ENCODE measurements around the gene MTHFD2L. TPM values are rescaled to one million over a fixed set of nuclear protein-coding genes. Genes with fewer than 3 reads are reported as not detected.

MTHFD2L gene
- total and polyA plus RNA-seq, 10 of the 15 experiments (the other 5 are each of a cell fraction or from before 2014, with no cell fraction given): 4.8 to 25.4 (median 14.4) TPM

DNA sequence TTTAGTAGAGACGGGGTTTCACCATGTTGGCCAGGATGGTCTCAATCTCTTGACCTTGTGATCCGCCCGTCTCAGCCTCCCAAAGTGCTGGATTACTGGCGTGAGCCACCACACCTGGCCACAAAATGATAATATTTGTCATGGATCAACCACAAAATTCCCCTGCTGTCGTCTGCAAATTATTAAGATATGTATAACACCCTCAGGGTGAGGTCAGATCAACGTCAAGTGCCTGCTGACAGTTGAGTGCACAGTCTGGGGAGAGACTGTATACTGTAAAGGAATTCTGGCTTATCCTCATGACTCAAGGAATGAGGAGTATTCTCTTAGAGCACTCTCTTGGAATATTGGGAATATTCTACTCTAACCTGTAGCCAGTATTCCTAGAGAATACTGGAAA is 161.6 kb downstream of the MTHFD2L start:
- ChIA-PET CTCF (interaction anchor here (0.7 to 3.7 kb wide), 22 partner anchors 10 to 361 kb away, joined by 3 to 47 read pairs (median 6); partner anchors contain the start of gene EPGN), POLR2A (no interaction called here)
- H4K20me1 ChIP-seq (ENCODE audit: control insufficient read depth, insufficient read depth): no peaks in the 10 kb centered on the region

More for the DNA sequence above, 161.6 kb downstream of the MTHFD2L start:
- Histone ChIP-seq H3K27ac (ENCODE audit: control insufficient read depth, insufficient read depth) (no peak overlapping the region), H3K9me3 (replicated peaks; ENCODE audit: control insufficient read depth, insufficient read depth, low read length) (no peaks in the 10 kb centered on the region), H3K9ac (ENCODE audit: control insufficient read depth, insufficient read depth, low read length) (no peak overlapping the region), H3K4me2 (ENCODE audit: control insufficient read depth, insufficient read depth) (no peak overlapping the region), H2AFZ (ENCODE audit: control insufficient read depth, low read depth, low read length) (no peak overlapping the region), H3K4me3 (no peak overlapping the region), H3K4me1 (ENCODE audit: control insufficient read depth, insufficient read depth, low read length) (peaks cover 9% of the 10 kb centered on the region; the same call in 1 of the 2 replicates), H3K27me3 (replicated peaks in 1 of 2; ENCODE audit: control insufficient read depth in 2 of 2, insufficient read depth in 2 of 2, low read length in 1 of 2) (0 out of 4 replicates have a peak, but pooled peaks cover 0 to 3% of the 10 kb centered on the region in 2 experiments), H3K36me3 (ENCODE audit: control insufficient read depth in 2 of 2, insufficient read depth in 2 of 2, low read length in 1 of 2) (no peaks in the 10 kb centered on the region), H3K79me2 (ENCODE audit: control insufficient read depth, insufficient read depth, low read length) (no peaks in the 10 kb centered on the region)
- in situ Hi-C loops (cut with MboI): no loop called here
- intact Hi-C loops (cut with micrococcal nuclease; ENCODE audit: unreplicated experiment): no loop called here
- no peak for FAIRE-seq
- TF ChIP-seq RCOR1 (conservative IDR thresholded peaks at IDR 0.05; ENCODE audit: low read depth, low read length) (no peak), JUNB (IDR thresholded peaks at IDR 0.05) (no peak), POLR2AphosphoS2 (IDR thresholded peaks at IDR 0.05; ENCODE audit: low read depth, low read length) (no peak), ZNF217 (IDR thresholded peaks at IDR 0.05) (no peak), TARDBP (IDR thresholded peaks at IDR 0.05; ENCODE audit: borderline replicate concordance) (no peak), BRCA1 (IDR thresholded peaks at IDR 0.05; ENCODE audit: low read depth, low read length) (no peak), NR2F1 (conservative IDR thresholded peaks at IDR 0.05) (no peak), EZH2 (IDR thresholded peaks at IDR 0.05; ENCODE audit: borderline replicate concordance, control insufficient read depth, low read depth, low read length) (no peak), EGR1 (IDR thresholded peaks at IDR 0.05; ENCODE audit: borderline replicate concordance in 1 of 2, low read depth in 2 of 2, low read length in 2 of 2) (no peak), MYB (IDR thresholded peaks at IDR 0.05; ENCODE audit: borderline replicate concordance, low read depth, low read length) (no peak)
- TF ChIP-seq, protein P1, sequence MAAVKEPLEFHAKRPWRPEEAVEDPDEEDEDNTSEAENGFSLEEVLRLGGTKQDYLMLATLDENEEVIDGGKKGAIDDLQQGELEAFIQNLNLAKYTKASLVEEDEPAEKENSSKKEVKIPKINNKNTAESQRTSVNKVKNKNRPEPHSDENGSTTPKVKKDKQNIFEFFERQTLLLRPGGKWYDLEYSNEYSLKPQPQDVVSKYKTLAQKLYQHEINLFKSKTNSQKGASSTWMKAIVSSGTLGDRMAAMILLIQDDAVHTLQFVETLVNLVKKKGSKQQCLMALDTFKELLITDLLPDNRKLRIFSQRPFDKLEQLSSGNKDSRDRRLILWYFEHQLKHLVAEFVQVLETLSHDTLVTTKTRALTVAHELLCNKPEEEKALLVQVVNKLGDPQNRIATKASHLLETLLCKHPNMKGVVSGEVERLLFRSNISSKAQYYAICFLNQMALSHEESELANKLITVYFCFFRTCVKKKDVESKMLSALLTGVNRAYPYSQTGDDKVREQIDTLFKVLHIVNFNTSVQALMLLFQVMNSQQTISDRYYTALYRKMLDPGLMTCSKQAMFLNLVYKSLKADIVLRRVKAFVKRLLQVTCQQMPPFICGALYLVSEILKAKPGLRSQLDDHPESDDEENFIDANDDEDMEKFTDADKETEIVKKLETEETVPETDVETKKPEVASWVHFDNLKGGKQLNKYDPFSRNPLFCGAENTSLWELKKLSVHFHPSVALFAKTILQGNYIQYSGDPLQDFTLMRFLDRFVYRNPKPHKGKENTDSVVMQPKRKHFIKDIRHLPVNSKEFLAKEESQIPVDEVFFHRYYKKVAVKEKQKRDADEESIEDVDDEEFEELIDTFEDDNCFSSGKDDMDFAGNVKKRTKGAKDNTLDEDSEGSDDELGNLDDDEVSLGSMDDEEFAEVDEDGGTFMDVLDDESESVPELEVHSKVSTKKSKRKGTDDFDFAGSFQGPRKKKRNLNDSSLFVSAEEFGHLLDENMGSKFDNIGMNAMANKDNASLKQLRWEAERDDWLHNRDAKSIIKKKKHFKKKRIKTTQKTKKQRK (IDR thresholded peaks at IDR 0.05; ENCODE audit: low read depth, low read length): no peak
- TF ChIP-seq, protein P2, sequence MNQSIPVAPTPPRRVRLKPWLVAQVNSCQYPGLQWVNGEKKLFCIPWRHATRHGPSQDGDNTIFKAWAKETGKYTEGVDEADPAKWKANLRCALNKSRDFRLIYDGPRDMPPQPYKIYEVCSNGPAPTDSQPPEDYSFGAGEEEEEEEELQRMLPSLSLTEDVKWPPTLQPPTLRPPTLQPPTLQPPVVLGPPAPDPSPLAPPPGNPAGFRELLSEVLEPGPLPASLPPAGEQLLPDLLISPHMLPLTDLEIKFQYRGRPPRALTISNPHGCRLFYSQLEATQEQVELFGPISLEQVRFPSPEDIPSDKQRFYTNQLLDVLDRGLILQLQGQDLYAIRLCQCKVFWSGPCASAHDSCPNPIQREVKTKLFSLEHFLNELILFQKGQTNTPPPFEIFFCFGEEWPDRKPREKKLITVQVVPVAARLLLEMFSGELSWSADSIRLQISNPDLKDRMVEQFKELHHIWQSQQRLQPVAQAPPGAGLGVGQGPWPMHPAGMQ (IDR thresholded peaks at IDR 0.05; ENCODE audit: borderline replicate concordance): no peak
- TF ChIP-seq, protein P3, sequence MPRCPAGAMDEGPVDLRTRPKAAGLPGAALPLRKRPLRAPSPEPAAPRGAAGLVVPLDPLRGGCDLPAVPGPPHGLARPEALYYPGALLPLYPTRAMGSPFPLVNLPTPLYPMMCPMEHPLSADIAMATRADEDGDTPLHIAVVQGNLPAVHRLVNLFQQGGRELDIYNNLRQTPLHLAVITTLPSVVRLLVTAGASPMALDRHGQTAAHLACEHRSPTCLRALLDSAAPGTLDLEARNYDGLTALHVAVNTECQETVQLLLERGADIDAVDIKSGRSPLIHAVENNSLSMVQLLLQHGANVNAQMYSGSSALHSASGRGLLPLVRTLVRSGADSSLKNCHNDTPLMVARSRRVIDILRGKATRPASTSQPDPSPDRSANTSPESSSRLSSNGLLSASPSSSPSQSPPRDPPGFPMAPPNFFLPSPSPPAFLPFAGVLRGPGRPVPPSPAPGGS (IDR thresholded peaks at IDR 0.05; ENCODE audit: borderline replicate concordance, insufficient read depth, low read depth, low read length, poor library complexity, severe bottlenecking): no peak
- ATAC-seq: no peak
- no peak for DNase-seq (ENCODE audit: low read depth, low spot score)
- ChIA-PET RAD21 (ENCODE audit: unreplicated experiment) (interaction anchor here (1.1 to 4.0 kb wide), 4 partner anchors 94 to 355 kb away, joined by 3 to 22 read pairs (median 11); no protein-coding TSS in a partner anchor), SMC1A (ENCODE audit: uncharacterized antibody, unreplicated experiment) (interaction anchor here (0.8 to 4.5 kb wide), 12 partner anchors 12 to 356 kb away, joined by 3 to 34 read pairs (median 4); partner anchors contain the start of gene EPGN)
- BruUV-seq (replicated peaks): no TSS peak
- WGBS (ENCODE audit: insufficient coverage, insufficient replicate concordance, low lambda C conversion rate, missing lambda C conversion rate): 58% methylated on average over 6 of the region's 6 CpGs
